Natural killer cell (primary cell): ENCODE measurements around the gene SYCP2. TPM values are rescaled to one million over a fixed set of nuclear protein-coding genes. Genes with fewer than 3 reads are reported as not detected.

ENCODE experiments used
- ATAC-seq, 3 donors: fragments of 150-1000 bp in 2 of 3; fragments of 200-7000 bp in 1 of 3; cut with Tn5 transposase; 1 replicate in 1 of 3; 2 replicates in 2 of 3; pipeline ENCODE4 v1.10.0; 2021; ENCODE audit warnings: mild to moderate bottlenecking in 2 of 3, moderate library complexity in 2 of 3
- DNase-seq, 2 donors: peaks; one replicate each; pipeline versions ENCODE4 v3.0.0 to v3.0.0-alpha.2; 2013 to 2021; ENCODE audit warnings: mixed read lengths in 1 of 2
- H3K27ac ChIP-seq: one replicate; pipeline ENCODE4 v1.5.1; 2013; ENCODE audit warnings: mild to moderate bottlenecking, low read length
- H3K27me3 ChIP-seq: one replicate; pipeline ENCODE4 v1.6.1; 2013; ENCODE audit warnings: low read length; ENCODE audit not compliant: control insufficient read depth, insufficient read depth
- H3K36me3 ChIP-seq: one replicate; pipeline ENCODE4 v1.6.1; 2013; ENCODE audit warnings: low read length; ENCODE audit not compliant: control insufficient read depth, insufficient read depth
- H3K4me1 ChIP-seq: one replicate; pipeline ENCODE4 v1.6.1; 2013; ENCODE audit warnings: low read length; ENCODE audit not compliant: control insufficient read depth, insufficient read depth
- H3K4me3 ChIP-seq: one replicate; pipeline ENCODE4 v1.5.1; 2013; ENCODE audit warnings: low read length
- H3K9me3 ChIP-seq: one replicate; pipeline ENCODE4 v1.6.1; 2013; ENCODE audit warnings: low read length; ENCODE audit not compliant: control insufficient read depth, insufficient read depth
- H3K27ac Mint-ChIP-seq, 2 donors: one replicate each; pipeline ENCODE4 v1.8.0; 2022; ENCODE audit warnings: mild to moderate bottlenecking in 2 of 2, mixed read lengths in 2 of 2, moderate library complexity in 1 of 2
- H3K27me3 Mint-ChIP-seq, 2 donors: one replicate each; pipeline ENCODE4 v1.8.0; 2022; ENCODE audit warnings: low read depth in 2 of 2, mixed read lengths in 2 of 2
- H3K36me3 Mint-ChIP-seq: one replicate; pipeline ENCODE4 v1.8.0; 2022; ENCODE audit warnings: mixed read lengths
- H3K4me1 Mint-ChIP-seq, 2 donors: one replicate each; pipeline ENCODE4 v1.8.0; 2022; ENCODE audit warnings: mixed read lengths in 2 of 2
- H3K4me3 Mint-ChIP-seq: one replicate; pipeline ENCODE4 v1.8.0; 2022; ENCODE audit warnings: mild to moderate bottlenecking, moderate library complexity, mixed read lengths
- H3K9me3 Mint-ChIP-seq, 2 donors: one replicate each; pipeline ENCODE4 v1.8.0; 2022; ENCODE audit warnings: mixed read lengths in 2 of 2
- WGBS: methylation state at CpG from one replicate; pipeline ENCODE4 v1.1.7; 2013; ENCODE audit warnings: missing lambda C conversion rate; ENCODE audit not compliant: insufficient coverage; 5-methylcytosine and 5-hydroxymethylcytosine counted together
- intact Hi-C: fragments of 100-400 bp; cut with micrococcal nuclease; formaldehyde crosslinking; loops from one replicate; pipeline ENCODE4 v1.14.2; 2022
- total RNA-seq, 4 donors: library from RNA; stranded (reverse); fragments of 120-200 nt in 1 of 4; gene quantifications; one replicate each; pipeline versions ENCODE4 v1.2.3 to v1.2.4, GENCODE V29; 2013 to 2022
- TF ChIP-seq, protein P1 (sequence below): fragments of 200-600 bp; IDR thresholded peaks from one replicate; pipeline ENCODE4 v1.8.0; 2022; ENCODE audit warnings: antibody characterized with exemption

The SYCP2 gene
- total RNA-seq, 3 donors from 2014 or later (not counting 1 experiment from before 2014, with no cell fraction given) = 5.9 to 8.6 (median 7.0) TPM

GRCh38 chr20:59933849-59934585 is 580 bp upstream of the SYCP2 start:
- TF ChIP-seq, protein P1, sequence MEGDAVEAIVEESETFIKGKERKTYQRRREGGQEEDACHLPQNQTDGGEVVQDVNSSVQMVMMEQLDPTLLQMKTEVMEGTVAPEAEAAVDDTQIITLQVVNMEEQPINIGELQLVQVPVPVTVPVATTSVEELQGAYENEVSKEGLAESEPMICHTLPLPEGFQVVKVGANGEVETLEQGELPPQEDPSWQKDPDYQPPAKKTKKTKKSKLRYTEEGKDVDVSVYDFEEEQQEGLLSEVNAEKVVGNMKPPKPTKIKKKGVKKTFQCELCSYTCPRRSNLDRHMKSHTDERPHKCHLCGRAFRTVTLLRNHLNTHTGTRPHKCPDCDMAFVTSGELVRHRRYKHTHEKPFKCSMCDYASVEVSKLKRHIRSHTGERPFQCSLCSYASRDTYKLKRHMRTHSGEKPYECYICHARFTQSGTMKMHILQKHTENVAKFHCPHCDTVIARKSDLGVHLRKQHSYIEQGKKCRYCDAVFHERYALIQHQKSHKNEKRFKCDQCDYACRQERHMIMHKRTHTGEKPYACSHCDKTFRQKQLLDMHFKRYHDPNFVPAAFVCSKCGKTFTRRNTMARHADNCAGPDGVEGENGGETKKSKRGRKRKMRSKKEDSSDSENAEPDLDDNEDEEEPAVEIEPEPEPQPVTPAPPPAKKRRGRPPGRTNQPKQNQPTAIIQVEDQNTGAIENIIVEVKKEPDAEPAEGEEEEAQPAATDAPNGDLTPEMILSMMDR = peak; percentile 99
- H3K4me3 ChIP-seq = peak overlapping the region; percentile 82
- peak overlapping the region; percentile 81 for H3K4me3 Mint-ChIP-seq
- no peaks in the 10 kb centered on the region for H3K27me3 ChIP-seq
- intact Hi-C loops = no loop called here
- H3K9me3 Mint-ChIP-seq = no peaks in the 10 kb centered on the region
- DNase-seq = peak; percentile 81 to 89
- 12% methylated on average over 59 of the region's 59 CpGs for WGBS
- peaks cover 4% of the 10 kb centered on the region for H3K36me3 ChIP-seq
- H3K27ac Mint-ChIP-seq = peak overlapping the region; percentile 43 to 72
- no peaks in the 10 kb centered on the region for H3K9me3 ChIP-seq
- peak; percentile 82 to 91 (median 83) for ATAC-seq
- peaks cover 19 to 22% of the 10 kb centered on the region in 2 donors for H3K4me1 Mint-ChIP-seq
- peaks cover 0 to 1% of the 10 kb centered on the region in 2 donors for H3K27me3 Mint-ChIP-seq
- H3K27ac ChIP-seq = peak overlapping the region; percentile 49
- H3K4me1 ChIP-seq = peaks cover 20% of the 10 kb centered on the region
- H3K36me3 Mint-ChIP-seq = no peaks in the 10 kb centered on the region

DNA sequence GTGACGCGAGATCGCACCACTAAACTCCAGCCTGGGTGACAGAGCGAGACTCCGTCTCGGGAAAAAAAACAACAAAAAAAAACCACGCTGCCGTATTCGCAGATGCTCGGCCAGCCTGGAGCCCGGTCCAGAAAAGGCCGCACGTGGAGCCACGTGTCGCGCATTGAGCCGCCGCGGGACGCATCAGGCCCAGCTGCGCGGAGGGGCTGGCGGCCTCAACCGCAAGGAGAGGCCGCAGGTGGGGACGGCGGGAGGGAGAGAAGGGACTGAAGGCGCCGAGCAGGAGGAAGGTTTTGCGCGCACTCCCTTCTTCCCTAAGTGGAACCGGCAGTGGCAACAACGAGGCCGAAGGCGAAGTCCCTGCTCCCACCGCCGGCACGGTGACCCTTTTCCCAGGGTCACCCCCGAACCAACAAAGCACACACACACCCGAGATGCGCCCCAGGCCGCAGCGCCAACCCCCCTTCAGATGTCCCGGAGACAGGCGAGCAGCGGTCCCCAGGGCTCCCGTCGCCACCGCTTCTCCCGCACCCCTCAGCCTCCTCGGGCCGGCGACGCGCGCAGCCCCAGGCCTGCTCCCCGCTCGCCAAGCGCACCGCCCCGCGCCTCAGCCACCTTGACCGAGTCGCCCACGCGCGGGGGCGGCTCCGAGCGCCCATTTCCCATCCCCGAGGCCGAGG is 681 bp downstream of the SYCP2 start:
- WGBS = 85% methylated on average over 72 of the region's 72 CpGs
- Mint-ChIP-seq H3K4me3 (peak overlapping the region; percentile 49), H3K27ac (no peak overlapping the region), H3K36me3 (no peaks in the 10 kb centered on the region), H3K9me3 (no peaks in the 10 kb centered on the region), H3K4me1 (peaks cover 7 to 11% of the 10 kb centered on the region in 2 donors), H3K27me3 (peaks cover 0 to 7% of the 10 kb centered on the region in 2 donors)
- no peak for DNase-seq
- no peak for ATAC-seq
- Histone ChIP-seq H3K27ac (no peak overlapping the region), H3K9me3 (no peaks in the 10 kb centered on the region), H3K4me3 (no peak overlapping the region), H3K27me3 (no peaks in the 10 kb centered on the region), H3K36me3 (peaks cover 4% of the 10 kb centered on the region), H3K4me1 (peaks cover 12% of the 10 kb centered on the region)
- TF ChIP-seq, protein P1 = no peak
- intact Hi-C loops = no loop called here

DNA sequence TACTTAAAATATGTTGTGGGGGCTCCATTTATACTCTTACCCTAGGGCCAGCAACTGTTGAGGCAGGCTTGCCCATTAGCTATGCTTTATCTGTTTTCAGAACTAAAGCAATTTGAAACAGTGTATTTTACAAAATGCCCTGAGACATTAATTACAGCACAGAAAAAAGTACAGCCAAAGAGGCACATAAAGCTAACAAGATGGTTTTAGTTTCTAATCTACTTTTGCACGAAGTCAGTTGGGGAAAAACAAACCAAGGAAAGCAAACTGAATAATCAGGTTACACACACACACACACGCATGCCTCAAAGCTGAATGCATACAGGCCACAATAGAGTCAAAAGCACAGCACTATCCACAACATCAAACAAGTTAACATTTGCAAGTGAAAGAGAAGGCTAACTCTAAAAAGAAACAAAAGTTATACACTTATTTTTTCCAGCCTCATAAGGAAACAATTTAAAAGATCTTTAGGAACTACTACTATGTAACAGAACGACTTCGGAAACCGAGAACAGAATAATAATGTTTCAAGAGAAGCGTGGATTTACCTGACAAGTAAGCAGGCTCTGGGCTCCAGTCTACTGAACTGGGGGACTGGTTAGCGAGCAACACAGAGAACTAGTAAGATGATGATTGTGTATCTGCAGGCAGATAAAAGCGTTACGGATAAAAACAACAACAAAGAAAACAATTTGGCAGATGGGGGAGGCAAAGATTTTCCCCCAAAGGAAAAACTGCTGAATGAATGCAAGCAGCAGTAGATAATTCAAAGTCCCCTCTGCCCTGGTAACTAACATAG is 1.7 kb downstream of the SYCP2 start:
- H3K9me3 Mint-ChIP-seq = no peaks in the 10 kb centered on the region
- Histone ChIP-seq H3K4me3 (no peak overlapping the region), H3K9me3 (no peaks in the 10 kb centered on the region), H3K4me1 (peaks cover 12% of the 10 kb centered on the region), H3K36me3 (peaks cover 4% of the 10 kb centered on the region), H3K27ac (no peak overlapping the region), H3K27me3 (no peaks in the 10 kb centered on the region)
- H3K4me3 Mint-ChIP-seq = peak overlapping the region; percentile 77
- TF ChIP-seq, protein P1 = no peak
- H3K27ac Mint-ChIP-seq = no peak overlapping the region
- WGBS = 87% methylated on average over 9 of the region's 9 CpGs
- no peaks in the 10 kb centered on the region for H3K36me3 Mint-ChIP-seq
- DNase-seq (no peak), ATAC-seq (no peak)
- H3K27me3 Mint-ChIP-seq = peaks cover 0 to 7% of the 10 kb centered on the region in 2 donors
- H3K4me1 Mint-ChIP-seq = peaks cover 7 to 11% of the 10 kb centered on the region in 2 donors
- intact Hi-C loops = no loop called here
